ENCODE data around the gene FILIP1L.

The FILIP1L gene

DNA sequence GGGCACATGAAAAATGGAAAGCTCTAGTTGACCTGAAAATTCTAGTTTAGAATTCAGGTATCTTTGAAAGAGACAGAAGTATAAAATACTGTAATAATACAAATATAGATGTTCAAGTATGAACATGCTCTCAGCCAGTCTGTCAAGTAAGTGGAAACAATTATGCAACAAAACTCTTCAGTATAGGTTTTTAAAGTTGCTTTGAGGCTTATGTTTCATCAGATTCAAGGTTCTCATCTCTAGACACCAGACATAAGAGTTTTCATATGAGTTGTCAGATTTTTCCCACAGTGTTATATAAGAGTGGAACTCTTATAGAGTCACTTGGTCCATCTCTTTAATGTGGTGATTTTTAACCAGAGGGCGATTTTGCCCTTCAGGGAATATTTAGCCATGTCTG is 274.7 kb downstream of the FILIP1L start:
- no peaks in the 10 kb centered on the region for H3K4me1 ChIP-seq
- no peaks in the 10 kb centered on the region for H3K9me3 ChIP-seq
- no peak overlapping the region for H3K4me3 ChIP-seq (ENCODE audit: low read depth, low read length)
- no peak for DNase-seq
- no peaks in the 10 kb centered on the region for H3K36me3 ChIP-seq
- TF ChIP-seq, protein P1, sequence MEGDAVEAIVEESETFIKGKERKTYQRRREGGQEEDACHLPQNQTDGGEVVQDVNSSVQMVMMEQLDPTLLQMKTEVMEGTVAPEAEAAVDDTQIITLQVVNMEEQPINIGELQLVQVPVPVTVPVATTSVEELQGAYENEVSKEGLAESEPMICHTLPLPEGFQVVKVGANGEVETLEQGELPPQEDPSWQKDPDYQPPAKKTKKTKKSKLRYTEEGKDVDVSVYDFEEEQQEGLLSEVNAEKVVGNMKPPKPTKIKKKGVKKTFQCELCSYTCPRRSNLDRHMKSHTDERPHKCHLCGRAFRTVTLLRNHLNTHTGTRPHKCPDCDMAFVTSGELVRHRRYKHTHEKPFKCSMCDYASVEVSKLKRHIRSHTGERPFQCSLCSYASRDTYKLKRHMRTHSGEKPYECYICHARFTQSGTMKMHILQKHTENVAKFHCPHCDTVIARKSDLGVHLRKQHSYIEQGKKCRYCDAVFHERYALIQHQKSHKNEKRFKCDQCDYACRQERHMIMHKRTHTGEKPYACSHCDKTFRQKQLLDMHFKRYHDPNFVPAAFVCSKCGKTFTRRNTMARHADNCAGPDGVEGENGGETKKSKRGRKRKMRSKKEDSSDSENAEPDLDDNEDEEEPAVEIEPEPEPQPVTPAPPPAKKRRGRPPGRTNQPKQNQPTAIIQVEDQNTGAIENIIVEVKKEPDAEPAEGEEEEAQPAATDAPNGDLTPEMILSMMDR (IDR thresholded peaks at IDR 0.05; ENCODE audit: low read depth, low read length), result no peak
- no peaks in the 10 kb centered on the region for H3K27me3 ChIP-seq

- H3K4me1 ChIP-seq, result no peaks in the 10 kb centered on the region
- DNase-seq, result no peak
- H3K9me3 ChIP-seq, result no peaks in the 10 kb centered on the region
- no peaks in the 10 kb centered on the region for H3K27me3 ChIP-seq
- no peak overlapping the region for H3K4me3 ChIP-seq (ENCODE audit: low read depth, low read length)
- no peaks in the 10 kb centered on the region for H3K36me3 ChIP-seq
- TF ChIP-seq, protein P1 (IDR thresholded peaks at IDR 0.05; ENCODE audit: low read depth, low read length), result no peak
Observed at GRCh38 chr3:99838755-99839154, 275.5 kb downstream of the FILIP1L start.

- Histone ChIP-seq H3K36me3 (no peaks in the 10 kb centered on the region), H3K4me3 (ENCODE audit: low read depth, low read length) (no peak overlapping the region), H3K9me3 (no peaks in the 10 kb centered on the region), H3K27me3 (no peaks in the 10 kb centered on the region), H3K4me1 (no peaks in the 10 kb centered on the region)
- TF ChIP-seq, protein P1 (IDR thresholded peaks at IDR 0.05; ENCODE audit: low read depth, low read length), result no peak
- DNase-seq, result no peak
Observed at GRCh38 chr3:99837715-99838114, 276.6 kb downstream of the FILIP1L start.

DNA sequence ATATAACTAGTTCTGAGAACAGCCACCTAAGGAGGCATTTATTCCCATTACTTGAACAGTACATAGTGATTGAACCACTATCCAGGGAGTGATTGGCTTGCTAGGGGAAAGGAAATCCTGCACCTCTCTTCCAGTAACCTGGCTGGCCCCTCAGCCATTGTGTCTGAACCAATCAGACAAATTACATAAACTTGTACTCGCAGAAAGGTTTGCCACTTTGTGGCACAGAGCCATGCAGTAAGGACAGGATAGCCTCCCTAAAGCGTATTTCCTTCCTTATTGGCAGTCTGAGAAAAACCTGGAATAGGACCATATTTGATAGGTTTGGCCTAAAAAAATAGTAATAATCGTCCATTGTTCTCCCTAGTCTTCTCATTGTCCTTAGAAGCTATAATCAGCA is 277.6 kb downstream of the FILIP1L start:
- no peaks in the 10 kb centered on the region for H3K36me3 ChIP-seq
- H3K4me1 ChIP-seq, result no peaks in the 10 kb centered on the region
- no peak overlapping the region for H3K4me3 ChIP-seq (ENCODE audit: low read depth, low read length)
- no peaks in the 10 kb centered on the region for H3K27me3 ChIP-seq
- TF ChIP-seq, protein P1 (IDR thresholded peaks at IDR 0.05; ENCODE audit: low read depth, low read length), result no peak
- no peaks in the 10 kb centered on the region for H3K9me3 ChIP-seq
- no peak for DNase-seq

GRCh38 chr3:99834211-99834957 is 279.9 kb downstream of the FILIP1L start:
- no peaks in the 10 kb centered on the region for H3K4me1 ChIP-seq
- no peaks in the 10 kb centered on the region for H3K27me3 ChIP-seq
- no peaks in the 10 kb centered on the region for H3K36me3 ChIP-seq
- no peak for DNase-seq
- TF ChIP-seq, protein P1 (IDR thresholded peaks at IDR 0.05; ENCODE audit: low read depth, low read length), result no peak
- H3K9me3 ChIP-seq, result no peaks in the 10 kb centered on the region
- no peak overlapping the region for H3K4me3 ChIP-seq (ENCODE audit: low read depth, low read length)

- DNase-seq, result no peak
Observed at GRCh38 chr3:99833617-99834205, 280.6 kb downstream of the FILIP1L start.

More at GRCh38 chr3:99833617-99834205, 280.6 kb downstream of the FILIP1L start:
- H3K27me3 ChIP-seq, result no peaks in the 10 kb centered on the region
- H3K4me3 ChIP-seq (ENCODE audit: low read depth, low read length), result no peak overlapping the region
- H3K9me3 ChIP-seq, result no peaks in the 10 kb centered on the region
- H3K36me3 ChIP-seq, result no peaks in the 10 kb centered on the region
- no peaks in the 10 kb centered on the region for H3K4me1 ChIP-seq
- TF ChIP-seq, protein P1 (IDR thresholded peaks at IDR 0.05; ENCODE audit: low read depth, low read length), result no peak

All from BE2C (cell line).